ENCODE data around the gene HHATL.

Gene HHATL

GRCh38 chr3:42688487-42689420 is 13.8 kb downstream of the HHATL start:
- no peak overlapping the region for H3K4ac ChIP-seq (ENCODE audit: low read depth in 1 of 2, low read length in 2 of 2)
- no peak overlapping the region for H4K91ac ChIP-seq (ENCODE audit: low read length)
- peaks cover 2% of the 10 kb centered on the region for H3K4me1 ChIP-seq (ENCODE audit: control insufficient read depth, insufficient read depth, low read depth, low read length)
- no peak overlapping the region for H2BK120ac ChIP-seq (ENCODE audit: low read depth, low read length)
- no peak overlapping the region for H2BK5ac ChIP-seq (ENCODE audit: low read depth, low read length, poor library complexity, severe bottlenecking)
- no peaks in the 10 kb centered on the region for H3K9me3 ChIP-seq (ENCODE audit: control insufficient read depth, low read length)
- 92% methylated on average over 22 of the region's 22 CpGs for WGBS
- H3K36me3 ChIP-seq (ENCODE audit: control insufficient read depth in 1 of 2, insufficient read depth in 2 of 2, low read depth in 1 of 2, low read length in 2 of 2) = no peaks in the 10 kb centered on the region
- H3K27ac ChIP-seq (ENCODE audit: low read length, poor library complexity, severe bottlenecking) = no peak overlapping the region
- H3K4me2 ChIP-seq (ENCODE audit: low read length, poor library complexity, severe bottlenecking) = no peak overlapping the region
- no peak overlapping the region for H3K18ac ChIP-seq (ENCODE audit: low read depth in 1 of 2, low read length in 2 of 2)
- no peaks in the 10 kb centered on the region for H3K79me1 ChIP-seq (replicated peaks; ENCODE audit: low read length, poor library complexity, severe bottlenecking)
- peaks cover 27 to 61% of the 10 kb centered on the region in 2 experiments for H3K27me3 ChIP-seq (ENCODE audit: control insufficient read depth in 1 of 2, insufficient read depth in 1 of 2, low read length in 2 of 2)
- H2BK15ac ChIP-seq (ENCODE audit: low read depth, poor library complexity, severe bottlenecking) = no peak overlapping the region
- no peak overlapping the region for H3K4me3 ChIP-seq (ENCODE audit: insufficient read depth in 1 of 2, low read depth in 1 of 2, low read length in 2 of 2)
- no peak overlapping the region for H3K23ac ChIP-seq (ENCODE audit: low read length in 2 of 2)
- no peak for DNase-seq
- no peak overlapping the region for H3K14ac ChIP-seq (ENCODE audit: low read length in 2 of 2)
- H2BK12ac ChIP-seq (ENCODE audit: low read length in 2 of 2) = no peak overlapping the region
- no peak overlapping the region for H2AFZ ChIP-seq (ENCODE audit: low read depth, low read length)
- H3K9ac ChIP-seq (ENCODE audit: low read length) = no peak overlapping the region
- H2AK5ac ChIP-seq (ENCODE audit: low read length, severe bottlenecking) = no peak overlapping the region
- H4K8ac ChIP-seq (ENCODE audit: low read length) = no peak overlapping the region

- no peak overlapping the region for H3K18ac ChIP-seq (ENCODE audit: low read depth in 1 of 2, low read length in 2 of 2)
- H3K9me3 ChIP-seq (ENCODE audit: control insufficient read depth, low read length) = no peaks in the 10 kb centered on the region
- H3K27me3 ChIP-seq (ENCODE audit: control insufficient read depth in 1 of 2, insufficient read depth in 1 of 2, low read length in 2 of 2) = peaks cover 24 to 61% of the 10 kb centered on the region in 2 experiments
- H3K79me1 ChIP-seq (replicated peaks; ENCODE audit: low read length, poor library complexity, severe bottlenecking) = no peaks in the 10 kb centered on the region
- no peak overlapping the region for H3K4me3 ChIP-seq (ENCODE audit: insufficient read depth in 1 of 2, low read depth in 1 of 2, low read length in 2 of 2)
- H3K4me2 ChIP-seq (ENCODE audit: low read length, poor library complexity, severe bottlenecking) = no peak overlapping the region
- no peak overlapping the region for H2BK120ac ChIP-seq (ENCODE audit: low read depth, low read length)
- no peak overlapping the region for H2BK12ac ChIP-seq (ENCODE audit: low read length in 2 of 2)
- WGBS = 90% methylated on average over 15 of the region's 15 CpGs
- H3K27ac ChIP-seq (ENCODE audit: low read length, poor library complexity, severe bottlenecking) = no peak overlapping the region
- H4K8ac ChIP-seq (ENCODE audit: low read length) = no peak overlapping the region
- H3K23ac ChIP-seq (ENCODE audit: low read length in 2 of 2) = no peak overlapping the region
- peaks cover 6% of the 10 kb centered on the region for H3K4me1 ChIP-seq (ENCODE audit: control insufficient read depth, insufficient read depth, low read depth, low read length)
- no peak overlapping the region for H3K14ac ChIP-seq (ENCODE audit: low read length in 2 of 2)
- H2AFZ ChIP-seq (ENCODE audit: low read depth, low read length) = no peak overlapping the region
- no peak overlapping the region for H2BK5ac ChIP-seq (ENCODE audit: low read depth, low read length, poor library complexity, severe bottlenecking)
- no peaks in the 10 kb centered on the region for H3K36me3 ChIP-seq (ENCODE audit: control insufficient read depth in 1 of 2, insufficient read depth in 2 of 2, low read depth in 1 of 2, low read length in 2 of 2)
- no peak overlapping the region for H4K91ac ChIP-seq (ENCODE audit: low read length)
- H3K4ac ChIP-seq (ENCODE audit: low read depth in 1 of 2, low read length in 2 of 2) = no peak overlapping the region
- H3K9ac ChIP-seq (ENCODE audit: low read length) = no peak overlapping the region
- no peak for DNase-seq
- H2AK5ac ChIP-seq (ENCODE audit: low read length, severe bottlenecking) = no peak overlapping the region
- H2BK15ac ChIP-seq (ENCODE audit: low read depth, poor library complexity, severe bottlenecking) = no peak overlapping the region
Measured at GRCh38 chr3:42688016-42688415, 14.6 kb downstream of the HHATL start.

- H4K8ac ChIP-seq (ENCODE audit: low read length) = no peak overlapping the region
- H3K79me1 ChIP-seq (replicated peaks; ENCODE audit: low read length, poor library complexity, severe bottlenecking) = no peaks in the 10 kb centered on the region
- H3K27ac ChIP-seq (ENCODE audit: low read length, poor library complexity, severe bottlenecking) = no peak overlapping the region
- no peak overlapping the region for H4K91ac ChIP-seq (ENCODE audit: low read length)
- no peaks in the 10 kb centered on the region for H3K36me3 ChIP-seq (ENCODE audit: control insufficient read depth in 1 of 2, insufficient read depth in 2 of 2, low read depth in 1 of 2, low read length in 2 of 2)
- no peak overlapping the region for H2BK5ac ChIP-seq (ENCODE audit: low read depth, low read length, poor library complexity, severe bottlenecking)
- peaks cover 23 to 58% of the 10 kb centered on the region in 2 experiments for H3K27me3 ChIP-seq (ENCODE audit: control insufficient read depth in 1 of 2, insufficient read depth in 1 of 2, low read length in 2 of 2)
- no peak overlapping the region for H2BK15ac ChIP-seq (ENCODE audit: low read depth, poor library complexity, severe bottlenecking)
- no peak overlapping the region for H2AK5ac ChIP-seq (ENCODE audit: low read length, severe bottlenecking)
- DNase-seq = no peak
- 93% methylated on average over 7 of the region's 7 CpGs for WGBS
- H3K18ac ChIP-seq (ENCODE audit: low read depth in 1 of 2, low read length in 2 of 2) = no peak overlapping the region
- no peak overlapping the region for H3K4ac ChIP-seq (ENCODE audit: low read depth in 1 of 2, low read length in 2 of 2)
- no peaks in the 10 kb centered on the region for H3K9me3 ChIP-seq (ENCODE audit: control insufficient read depth, low read length)
- H3K4me2 ChIP-seq (ENCODE audit: low read length, poor library complexity, severe bottlenecking) = no peak overlapping the region
- H3K4me3 ChIP-seq (ENCODE audit: insufficient read depth in 1 of 2, low read depth in 1 of 2, low read length in 2 of 2) = no peak overlapping the region
- H2AFZ ChIP-seq (ENCODE audit: low read depth, low read length) = no peak overlapping the region
- H3K14ac ChIP-seq (ENCODE audit: low read length in 2 of 2) = no peak overlapping the region
- no peak overlapping the region for H3K9ac ChIP-seq (ENCODE audit: low read length)
- H3K23ac ChIP-seq (ENCODE audit: low read length in 2 of 2) = no peak overlapping the region
- no peak overlapping the region for H2BK12ac ChIP-seq (ENCODE audit: low read length in 2 of 2)
- H2BK120ac ChIP-seq (ENCODE audit: low read depth, low read length) = no peak overlapping the region
- peaks cover 6% of the 10 kb centered on the region for H3K4me1 ChIP-seq (ENCODE audit: control insufficient read depth, insufficient read depth, low read depth, low read length)
Measured at GRCh38 chr3:42686832-42687650, 15.6 kb downstream of the HHATL start.
